HEK293 (cell line): Measurements from ENCODE around the gene CHST4.
A peak's percentile ranks its signal among the peaks of the same experiment; 100 is the strongest.

Source experiments
- HIC1 ChIP-seq: fragments of 450-650 bp; formaldehyde crosslinking; IDR thresholded peaks from 2 replicates; pipeline ENCODE4 v1.5.1; 2016; ENCODE audit warnings: missing biosample characterization, missing genetic modification characterization
- HOXA7 ChIP-seq: sonication (generic); formaldehyde crosslinking; IDR thresholded peaks from 2 replicates; pipeline ENCODE4 v1.8.1; 2022; ENCODE audit warnings: missing genetic modification reagents, borderline replicate concordance
- KLF1 ChIP-seq: fragments of 450-650 bp; formaldehyde crosslinking; IDR thresholded peaks from 2 replicates; pipeline ENCODE4 v1.5.1; 2016; ENCODE audit warnings: missing biosample characterization, missing genetic modification characterization
- KLF7 ChIP-seq: fragments of 450-650 bp; formaldehyde crosslinking; IDR thresholded peaks from 2 replicates; pipeline ENCODE4 v1.5.1; 2016; ENCODE audit warnings: missing biosample characterization, missing genetic modification characterization, borderline replicate concordance
- KLF9 ChIP-seq: fragments of 450-650 bp; formaldehyde crosslinking; IDR thresholded peaks from 2 replicates; pipeline ENCODE4 v1.5.1; 2016; ENCODE audit warnings: missing biosample characterization, missing genetic modification characterization, low read depth
- WT1 ChIP-seq: fragments of 450-650 bp; formaldehyde crosslinking; IDR thresholded peaks from 2 replicates; pipeline ENCODE4 v1.5.1; 2016; ENCODE audit warnings: missing biosample characterization, missing genetic modification characterization
- YY1 ChIP-seq: fragments of 450-650 bp; formaldehyde crosslinking; IDR thresholded peaks from 2 replicates; pipeline ENCODE4 v1.5.1; 2018; ENCODE audit warnings: missing biosample characterization, missing genetic modification characterization
- ZBTB26 ChIP-seq: fragments of 450-650 bp; formaldehyde crosslinking; optimal IDR thresholded peaks from 2 replicates; pipeline ENCODE3; 2016; ENCODE audit warnings: missing biosample characterization, mild to moderate bottlenecking, missing genetic modification characterization
- ZBTB48 ChIP-seq: fragments of 450-650 bp; formaldehyde crosslinking; IDR thresholded peaks from 2 replicates; pipeline ENCODE4 v1.5.1; 2016; ENCODE audit warnings: missing biosample characterization, missing genetic modification characterization
- ZNF114 ChIP-seq: fragments of 450-650 bp; formaldehyde crosslinking; IDR thresholded peaks from 2 replicates; pipeline ENCODE4 v1.5.0; 2017; ENCODE audit warnings: missing biosample characterization, missing genetic modification characterization
- ZNF169 ChIP-seq: fragments of 450-650 bp; formaldehyde crosslinking; IDR thresholded peaks from 2 replicates; pipeline ENCODE4 v1.5.1; 2016; ENCODE audit warnings: missing biosample characterization, missing genetic modification characterization
- ZNF280D ChIP-seq: fragments of 450-650 bp; formaldehyde crosslinking; IDR thresholded peaks from 2 replicates; pipeline ENCODE4 v1.5.1; 2016; ENCODE audit warnings: missing biosample characterization, missing genetic modification characterization
- ZNF292 ChIP-seq: fragments of 450-650 bp; formaldehyde crosslinking; IDR thresholded peaks from 2 replicates; pipeline ENCODE4 v1.5.1; 2016; ENCODE audit warnings: low read depth, missing biosample characterization, missing genetic modification characterization, borderline replicate concordance
- ZNF366 ChIP-seq: fragments of 450-650 bp; formaldehyde crosslinking; conservative IDR thresholded peaks from 2 replicates; pipeline ENCODE4 v1.5.1; 2016; ENCODE audit warnings: missing biosample characterization, missing genetic modification characterization
- ZNF510 ChIP-seq: fragments of 450-650 bp; formaldehyde crosslinking; IDR thresholded peaks from 2 replicates; pipeline ENCODE4 v1.5.1; 2018; ENCODE audit warnings: mild to moderate bottlenecking, missing genetic modification characterization, missing biosample characterization; ENCODE audit not compliant: insufficient replicate concordance
- ZNF513 ChIP-seq: fragments of 450-650 bp; IDR thresholded peaks from 2 replicates; pipeline ENCODE4 v1.5.1; 2018; ENCODE audit warnings: missing biosample characterization, missing genetic modification characterization
- ZNF664 ChIP-seq: fragments of 450-650 bp; formaldehyde crosslinking; IDR thresholded peaks from 2 replicates; pipeline ENCODE4 v1.5.1; 2016; ENCODE audit warnings: missing biosample characterization, missing genetic modification characterization
- ZNF692 ChIP-seq: fragments of 450-650 bp; formaldehyde crosslinking; IDR thresholded peaks from 2 replicates; pipeline ENCODE4 v1.5.1; 2016; ENCODE audit warnings: missing biosample characterization, missing genetic modification characterization
- ZNF837 ChIP-seq: fragments of 450-650 bp; formaldehyde crosslinking; IDR thresholded peaks from 2 replicates; pipeline ENCODE4 v1.5.1; 2016; ENCODE audit warnings: missing biosample characterization, missing genetic modification characterization
- ZNF843 ChIP-seq: fragments of 450-650 bp; formaldehyde crosslinking; IDR thresholded peaks from 2 replicates; pipeline ENCODE4 v1.5.1; 2016; ENCODE audit warnings: missing biosample characterization, missing genetic modification characterization
- TF ChIP-seq, protein P1 (sequence below): fragments of 450-650 bp; formaldehyde crosslinking; IDR thresholded peaks from 2 replicates; pipeline ENCODE4 v1.5.1; 2016; ENCODE audit warnings: missing biosample characterization, missing genetic modification characterization, borderline replicate concordance
- TF ChIP-seq, protein P2 (sequence below): IDR thresholded peaks from 2 replicates; pipeline ENCODE4 v1.6.1; 2011; ENCODE audit warnings: mild to moderate bottlenecking, low read depth, low read length, borderline replicate concordance

CHST4 gene

GRCh38 chr16:71484006-71484893 is 42.0 kb upstream of the CHST4 start (continued):
- TF ChIP-seq ZNF692 (tag by site-specific recombination) = peak; percentile 83
- TF ChIP-seq ZBTB48 (tag by site-specific recombination) = peak; percentile 26; the same call in 1 of the 2 replicates
- no peak for TF ChIP-seq ZNF114 (tag by site-specific recombination)
- TF ChIP-seq YY1 (tag by site-specific recombination) = 0 out of 2 replicates have a peak, but pooled peaks have one; percentile 15
- no peak for TF ChIP-seq WT1 (tag by site-specific recombination)
- TF ChIP-seq ZNF280D (tag by site-specific recombination) = no peak
- peak; percentile 44; the same call in 1 of the 2 replicates for TF ChIP-seq KLF7 (tag by site-specific recombination)
- TF ChIP-seq ZBTB26 (tag by site-specific recombination) = peak; percentile 18
- no peak for TF ChIP-seq ZNF837 (tag by site-specific recombination)
- TF ChIP-seq ZNF843 (tag by site-specific recombination) = peak; percentile 25; the same call in 1 of the 2 replicates
- TF ChIP-seq HOXA7 (CRISPR knock-in tag) = no peak
- peak; percentile 72; the same call in 1 of the 2 replicates for TF ChIP-seq KLF9
- peak; percentile 66 for TF ChIP-seq KLF1 (tag by site-specific recombination)
- TF ChIP-seq, protein P1, sequence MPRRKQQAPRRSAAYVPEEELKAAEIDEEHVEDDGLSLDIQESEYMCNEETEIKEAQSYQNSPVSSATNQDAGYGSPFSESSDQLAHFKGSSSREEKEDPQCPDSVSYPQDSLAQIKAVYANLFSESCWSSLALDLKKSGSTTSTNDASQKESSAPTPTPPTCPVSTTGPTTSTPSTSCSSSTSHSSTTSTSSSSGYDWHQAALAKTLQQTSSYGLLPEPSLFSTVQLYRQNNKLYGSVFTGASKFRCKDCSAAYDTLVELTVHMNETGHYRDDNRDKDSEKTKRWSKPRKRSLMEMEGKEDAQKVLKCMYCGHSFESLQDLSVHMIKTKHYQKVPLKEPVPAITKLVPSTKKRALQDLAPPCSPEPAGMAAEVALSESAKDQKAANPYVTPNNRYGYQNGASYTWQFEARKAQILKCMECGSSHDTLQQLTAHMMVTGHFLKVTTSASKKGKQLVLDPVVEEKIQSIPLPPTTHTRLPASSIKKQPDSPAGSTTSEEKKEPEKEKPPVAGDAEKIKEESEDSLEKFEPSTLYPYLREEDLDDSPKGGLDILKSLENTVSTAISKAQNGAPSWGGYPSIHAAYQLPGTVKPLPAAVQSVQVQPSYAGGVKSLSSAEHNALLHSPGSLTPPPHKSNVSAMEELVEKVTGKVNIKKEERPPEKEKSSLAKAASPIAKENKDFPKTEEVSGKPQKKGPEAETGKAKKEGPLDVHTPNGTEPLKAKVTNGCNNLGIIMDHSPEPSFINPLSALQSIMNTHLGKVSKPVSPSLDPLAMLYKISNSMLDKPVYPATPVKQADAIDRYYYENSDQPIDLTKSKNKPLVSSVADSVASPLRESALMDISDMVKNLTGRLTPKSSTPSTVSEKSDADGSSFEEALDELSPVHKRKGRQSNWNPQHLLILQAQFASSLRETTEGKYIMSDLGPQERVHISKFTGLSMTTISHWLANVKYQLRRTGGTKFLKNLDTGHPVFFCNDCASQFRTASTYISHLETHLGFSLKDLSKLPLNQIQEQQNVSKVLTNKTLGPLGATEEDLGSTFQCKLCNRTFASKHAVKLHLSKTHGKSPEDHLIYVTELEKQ = no peak
- no peak for TF ChIP-seq HIC1 (tag by site-specific recombination)
- peak; percentile 13; the same call in 1 of the 2 replicates for TF ChIP-seq ZNF366
- TF ChIP-seq, protein P2, sequence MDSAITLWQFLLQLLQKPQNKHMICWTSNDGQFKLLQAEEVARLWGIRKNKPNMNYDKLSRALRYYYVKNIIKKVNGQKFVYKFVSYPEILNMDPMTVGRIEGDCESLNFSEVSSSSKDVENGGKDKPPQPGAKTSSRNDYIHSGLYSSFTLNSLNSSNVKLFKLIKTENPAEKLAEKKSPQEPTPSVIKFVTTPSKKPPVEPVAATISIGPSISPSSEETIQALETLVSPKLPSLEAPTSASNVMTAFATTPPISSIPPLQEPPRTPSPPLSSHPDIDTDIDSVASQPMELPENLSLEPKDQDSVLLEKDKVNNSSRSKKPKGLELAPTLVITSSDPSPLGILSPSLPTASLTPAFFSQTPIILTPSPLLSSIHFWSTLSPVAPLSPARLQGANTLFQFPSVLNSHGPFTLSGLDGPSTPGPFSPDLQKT = no peak
- no peak for TF ChIP-seq ZNF169 (tag by site-specific recombination)
- no peak for TF ChIP-seq ZNF510 (tag by site-specific recombination)
- TF ChIP-seq ZNF664 (tag by site-specific recombination) = peak; percentile 100
- TF ChIP-seq ZNF292 (tag by site-specific recombination) = no peak
- TF ChIP-seq ZNF513 (tag by site-specific recombination) = no peak
